Endothelial cell of umbilical vein (primary cell): ENCODE data around the gene SCN9A. TPM values are rescaled to one million over a fixed set of nuclear protein-coding genes. Genes with fewer than 3 reads are reported as not detected.

Source experiments
- BruUV-seq: library from RNA; stranded (reverse); fragments of 400-500 nt; replicated peaks from 2 replicates; lab custom pipeline; 2021; lab: Mats Ljungman, UMichigan
- CTCF ChIA-PET: fragments of 300-600, 350-600 bp; sonication (Branson Sonifier 250); formaldehyde crosslinking; loops from one replicate; lab custom pipeline; 2021; ENCODE audit warnings: antibody characterized with exemption, inconsistent platforms; lab: Charles Lee
- POLR2A ChIA-PET: fragments of 300-600, 350-600 bp; sonication (Branson Sonifier 250); formaldehyde crosslinking; loops from one replicate; lab custom pipeline; 2021; ENCODE audit warnings: antibody characterized with exemption, inconsistent platforms; lab: Charles Lee
- DNase-seq: peaks from one replicate; pipeline ENCODE4 v3.0.0-alpha.2; 2011; ENCODE audit warnings: low read depth, low spot score
- FAIRE-seq: peaks from 2 replicates; lab custom pipeline; 2011; peaks lifted over from hg19 to GRCh38; lab: Jason Lieb, UNC
- H2AFZ ChIP-seq: 2 replicates; pipeline ENCODE4 v1.6.0; 2012; ENCODE audit warnings: low read depth, low read length, control low read depth, inconsistent platforms
- H3K27ac ChIP-seq: 2 replicates; pipeline ENCODE4 v1.5.1; 2011; ENCODE audit warnings: low read depth, mild to moderate bottlenecking, control low read depth, low read length, moderate library complexity; ENCODE audit not compliant: insufficient read depth
- H3K27me3 ChIP-seq, 2 experiments: 2 replicates each; pipeline versions ENCODE4 v1.6.0 to v1.6.1; 2011; ENCODE audit warnings: low read length in 2 of 2, mixed read lengths in 1 of 2; ENCODE audit not compliant: control insufficient read depth in 2 of 2, insufficient read depth in 2 of 2
- H3K36me3 ChIP-seq, 2 experiments: 2 replicates in 1 of 2; 3 replicates in 1 of 2; pipeline ENCODE4 v1.5.1; 2011; ENCODE audit warnings: low read length in 2 of 2, mild to moderate bottlenecking in 1 of 2, moderate library complexity in 1 of 2; ENCODE audit not compliant: control insufficient read depth in 2 of 2, insufficient read depth in 2 of 2; ENCODE audit errors: extremely low read depth in 1 of 2
- H3K4me1 ChIP-seq: 3 replicates; pipeline ENCODE4 v1.5.1; 2011; ENCODE audit warnings: mild to moderate bottlenecking, low read length; ENCODE audit not compliant: control insufficient read depth, insufficient read depth; ENCODE audit errors: extremely low read depth
- H3K4me2 ChIP-seq: 2 replicates; pipeline ENCODE4 v1.6.1; 2011; ENCODE audit warnings: low read length, control low read depth, mixed read lengths; ENCODE audit not compliant: insufficient read depth
- H3K4me3 ChIP-seq, 3 experiments: fragments of 200-600 bp in 1 of 3; sonication (generic), shearing (Covaris generic) in 1 of 3; replicated peaks in 1 of 3; 2 replicates each; pipeline ENCODE4 v1.5.1; 2011 to 2016; ENCODE audit warnings: control low read depth in 3 of 3, low read length in 3 of 3, mild to moderate bottlenecking in 2 of 3, inconsistent platforms in 1 of 3, low read depth in 1 of 3, moderate library complexity in 1 of 3; ENCODE audit not compliant: insufficient read depth in 1 of 3
- H3K79me2 ChIP-seq: 2 replicates; pipeline ENCODE4 v1.6.0; 2012; ENCODE audit warnings: low read length, inconsistent platforms; ENCODE audit not compliant: control insufficient read depth, insufficient read depth
- H3K9ac ChIP-seq: replicated peaks from 2 replicates; pipeline ENCODE3; 2011; ENCODE audit warnings: low read length, control low read depth; ENCODE audit not compliant: insufficient read depth; ENCODE audit errors: extremely low read depth
- H3K9me1 ChIP-seq: replicated peaks from 3 replicates; pipeline ENCODE4 v1.6.0; 2011; ENCODE audit warnings: mild to moderate bottlenecking, low read length; ENCODE audit not compliant: control insufficient read depth, insufficient read depth; ENCODE audit errors: extremely low read depth
- H3K9me3 ChIP-seq: replicated peaks from 2 replicates; pipeline ENCODE4 v1.5.1; 2012; ENCODE audit warnings: low read length, inconsistent platforms; ENCODE audit not compliant: control insufficient read depth, insufficient read depth
- H4K20me1 ChIP-seq: replicated peaks from 2 replicates; pipeline ENCODE3; 2011; ENCODE audit warnings: mild to moderate bottlenecking, low read length; ENCODE audit not compliant: control insufficient read depth, insufficient read depth; ENCODE audit errors: extremely low read depth
- EZH2 ChIP-seq: IDR thresholded peaks from 2 replicates; pipeline ENCODE4 v1.6.1; 2012; ENCODE audit warnings: borderline replicate concordance, low read depth, mild to moderate bottlenecking, moderate library complexity, low read length, inconsistent platforms; ENCODE audit not compliant: severe bottlenecking
- FOS ChIP-seq: IDR thresholded peaks from 2 replicates; pipeline ENCODE4 v1.6.1; 2011; ENCODE audit warnings: mild to moderate bottlenecking, low read length, moderate library complexity, borderline replicate concordance; ENCODE audit not compliant: insufficient read depth
- GATA2 ChIP-seq: IDR thresholded peaks from 2 replicates; pipeline ENCODE4 v1.7.0; 2011; ENCODE audit warnings: low read depth, mild to moderate bottlenecking, moderate library complexity, mixed read lengths, low read length; ENCODE audit not compliant: insufficient read length, insufficient read depth
- JUN ChIP-seq: IDR thresholded peaks from 2 replicates; pipeline ENCODE4 v1.6.1; 2011; ENCODE audit warnings: borderline replicate concordance, low read depth; ENCODE audit not compliant: insufficient read length, insufficient read depth
- MYC ChIP-seq: IDR thresholded peaks from one replicate; pipeline ENCODE4 v1.6.1; 2011; ENCODE audit warnings: mild to moderate bottlenecking, low read depth, low read length
- POLR2A ChIP-seq: IDR thresholded peaks from 2 replicates; pipeline ENCODE4 v1.6.1; 2012; ENCODE audit warnings: low read depth, mild to moderate bottlenecking, control low read depth, low read length
- POLR2AphosphoS5 ChIP-seq: IDR thresholded peaks from 2 replicates; pipeline ENCODE4 v1.6.1; 2012; ENCODE audit warnings: low read depth, mild to moderate bottlenecking, control low read depth, low read length, moderate library complexity; ENCODE audit not compliant: insufficient read depth
- dilution Hi-C: fragments of 300-500 bp; cut with MboI; formaldehyde crosslinking; loops from one replicate; pipeline ENCODE4 v1.15.0; 2019; ENCODE audit warnings: low sequenced_read_pairs; ENCODE audit not compliant: extremely low pct_ligation_motif_present
- intact Hi-C: fragments of 100-400 bp; cut with micrococcal nuclease; formaldehyde crosslinking; loops from one replicate; pipeline ENCODE4 v1.10.0; 2022
- polyA plus RNA-seq, 4 experiments: library from polyadenylated mRNA; depleted of rRNA in 3 of 4; stranded (reverse) in 3 of 4; unstranded in 1 of 4; fragments of >200 nt; gene quantifications; 2 replicates each; pipeline versions ENCODE4 v1.2.1 to v1.2.3, GENCODE V29; 2011 to 2012; ENCODE audit warnings: missing spikeins in 1 of 4
- total RNA-seq: library from RNA; stranded (reverse); gene quantifications from 2 replicates; pipeline ENCODE4 v1.2.3, GENCODE V29; 2021
- TF ChIP-seq, protein P1 (sequence below), 2 donors: IDR thresholded peaks; 1 replicate in 1 of 2; 2 replicates in 1 of 2; pipeline ENCODE4 v1.5.1; 2011; ENCODE audit warnings: low read length in 2 of 2, mild to moderate bottlenecking in 2 of 2, moderate library complexity in 2 of 2, control low read depth in 1 of 2, inconsistent platforms in 1 of 2, low read depth in 1 of 2; ENCODE audit not compliant: insufficient read depth in 1 of 2; ENCODE audit errors: extremely low read depth in 1 of 2
- TF ChIP-seq, protein P2 (sequence below): IDR thresholded peaks from 2 replicates; pipeline ENCODE4 v1.6.1; 2011; ENCODE audit not compliant: insufficient read depth, insufficient read length

Gene SCN9A
- total and polyA plus RNA-seq, 2 donors (not counting 3 experiments of a cell fraction or from before 2014, with no cell fraction given): 0.88 to 1.6 TPM

DNA sequence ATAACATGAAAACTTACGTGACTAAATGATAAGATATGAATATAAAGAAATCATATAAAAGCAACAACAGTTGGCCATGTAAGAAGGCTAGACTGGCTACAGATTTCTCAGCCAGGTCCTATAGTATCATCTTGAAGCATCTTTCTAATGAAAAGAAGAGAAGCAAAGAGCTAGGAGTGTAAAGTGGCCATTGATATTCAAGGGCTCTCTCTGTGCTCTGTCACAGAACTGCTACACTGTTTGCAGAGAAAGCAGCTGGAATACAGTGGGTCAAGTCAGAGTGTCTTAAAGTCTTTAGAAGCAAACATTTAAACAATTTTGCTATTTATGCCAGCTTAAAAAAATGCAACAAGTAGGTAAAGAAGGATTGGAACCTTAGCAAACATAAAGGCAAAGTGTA is 118.8 kb downstream of the SCN9A start:
- Histone ChIP-seq H3K36me3 (no peaks in the 10 kb centered on the region), H3K4me2 (no peak overlapping the region), H3K9ac (no peak overlapping the region), H2AFZ (no peak overlapping the region), H3K9me1 (no peaks in the 10 kb centered on the region), H3K79me2 (no peaks in the 10 kb centered on the region), H4K20me1 (no peaks in the 10 kb centered on the region), H3K9me3 (no peaks in the 10 kb centered on the region), H3K4me3 (no peak overlapping the region), H3K4me1 (no peaks in the 10 kb centered on the region), H3K27me3 (no peaks in the 10 kb centered on the region), H3K27ac (no peak overlapping the region)
- intact Hi-C loops: no loop called here
- CTCF ChIA-PET: interaction anchor here (0.9 to 2.3 kb wide), 3 partner anchors 8 to 12 kb away, joined by 3 to 13 read pairs (median 3); no protein-coding TSS in a partner anchor
- TF ChIP-seq FOS (no peak), POLR2AphosphoS5 (no peak), JUN (no peak), EZH2 (no peak), GATA2 (no peak), POLR2A (no peak), MYC (no peak)
- TF ChIP-seq, protein P1, sequence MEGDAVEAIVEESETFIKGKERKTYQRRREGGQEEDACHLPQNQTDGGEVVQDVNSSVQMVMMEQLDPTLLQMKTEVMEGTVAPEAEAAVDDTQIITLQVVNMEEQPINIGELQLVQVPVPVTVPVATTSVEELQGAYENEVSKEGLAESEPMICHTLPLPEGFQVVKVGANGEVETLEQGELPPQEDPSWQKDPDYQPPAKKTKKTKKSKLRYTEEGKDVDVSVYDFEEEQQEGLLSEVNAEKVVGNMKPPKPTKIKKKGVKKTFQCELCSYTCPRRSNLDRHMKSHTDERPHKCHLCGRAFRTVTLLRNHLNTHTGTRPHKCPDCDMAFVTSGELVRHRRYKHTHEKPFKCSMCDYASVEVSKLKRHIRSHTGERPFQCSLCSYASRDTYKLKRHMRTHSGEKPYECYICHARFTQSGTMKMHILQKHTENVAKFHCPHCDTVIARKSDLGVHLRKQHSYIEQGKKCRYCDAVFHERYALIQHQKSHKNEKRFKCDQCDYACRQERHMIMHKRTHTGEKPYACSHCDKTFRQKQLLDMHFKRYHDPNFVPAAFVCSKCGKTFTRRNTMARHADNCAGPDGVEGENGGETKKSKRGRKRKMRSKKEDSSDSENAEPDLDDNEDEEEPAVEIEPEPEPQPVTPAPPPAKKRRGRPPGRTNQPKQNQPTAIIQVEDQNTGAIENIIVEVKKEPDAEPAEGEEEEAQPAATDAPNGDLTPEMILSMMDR (IDR thresholded peaks at IDR 0.05; ENCODE audit: extremely low read depth in 1 of 2, insufficient read depth in 1 of 2, low read depth in 1 of 2, low read length in 2 of 2): no peak
- TF ChIP-seq, protein P2, sequence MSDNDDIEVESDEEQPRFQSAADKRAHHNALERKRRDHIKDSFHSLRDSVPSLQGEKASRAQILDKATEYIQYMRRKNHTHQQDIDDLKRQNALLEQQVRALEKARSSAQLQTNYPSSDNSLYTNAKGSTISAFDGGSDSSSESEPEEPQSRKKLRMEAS: no peak
- dilution Hi-C loops: no loop called here
- BruUV-seq: no TSS peak
- no peak for DNase-seq
- POLR2A ChIA-PET: no interaction called here
- FAIRE-seq: no peak
